ENCODE measurements around the gene SKAP2. TPM values are rescaled to one million over a fixed set of nuclear protein-coding genes. Genes with fewer than 3 reads are reported as not detected.

Gene SKAP2
- total and polyA plus RNA-seq, 2 experiments from 2014 or later: 2.5 to 4.4 TPM

- no peak overlapping the region for H3K4me2 ChIP-seq
- H3K27ac ChIP-seq (ENCODE audit: low read depth): no peak overlapping the region
- no peaks in the 10 kb centered on the region for H4K20me1 ChIP-seq (replicated peaks; ENCODE audit: insufficient read depth)
- no peak overlapping the region for H3K4me3 Mint-ChIP-seq
- H3K4me1 Mint-ChIP-seq: peaks cover 18% of the 10 kb centered on the region
- H2AFZ ChIP-seq: no peak overlapping the region
- no peaks in the 10 kb centered on the region for H3K27me3 ChIP-seq (ENCODE audit: insufficient read depth)
- no peak for TF ChIP-seq JUNB (IDR thresholded peaks at IDR 0.05; ENCODE audit: unreplicated experiment)
- TF ChIP-seq POLR2AphosphoS5 (IDR thresholded peaks at IDR 0.05; ENCODE audit: low read depth): no peak
- no peak for TF ChIP-seq ZNF114 (CRISPR knock-in tag; IDR thresholded peaks at IDR 0.05)
- TF ChIP-seq REST (IDR thresholded peaks at IDR 0.05; ENCODE audit: unreplicated experiment): no peak
- no peaks in the 10 kb centered on the region for H3K27me3 Mint-ChIP-seq (ENCODE audit: insufficient read depth, low read depth, poor library complexity)
- H3K36me3 ChIP-seq (ENCODE audit: insufficient read depth): no peaks in the 10 kb centered on the region
- ATAC-seq (no peak), DNase-seq (ENCODE audit: low spot score) (no peak)
- no peaks in the 10 kb centered on the region for H3K36me3 Mint-ChIP-seq (ENCODE audit: low read depth)
- no peaks in the 10 kb centered on the region for H3K9me3 Mint-ChIP-seq
- H3K79me2 ChIP-seq (replicated peaks; ENCODE audit: insufficient read depth): no peaks in the 10 kb centered on the region
- no peaks in the 10 kb centered on the region for H3K9me2 ChIP-seq (ENCODE audit: insufficient read depth)
- peaks cover 17% of the 10 kb centered on the region; the same call in 1 of the 2 replicates for H3K4me1 ChIP-seq (ENCODE audit: insufficient read depth)
- no peak overlapping the region for H3K27ac Mint-ChIP-seq
- no peak overlapping the region for H3K4me3 ChIP-seq
- H3F3A ChIP-seq (replicated peaks; ENCODE audit: low read depth): no peaks in the 10 kb centered on the region
Observed at GRCh38 chr7:26696161-26696560, 168.2 kb downstream of the SKAP2 start.

- Histone ChIP-seq H2AFZ (no peak overlapping the region), H3F3A (replicated peaks; ENCODE audit: low read depth) (no peaks in the 10 kb centered on the region), H3K27me3 (ENCODE audit: insufficient read depth) (no peaks in the 10 kb centered on the region), H3K4me2 (no peak overlapping the region), H4K20me1 (replicated peaks; ENCODE audit: insufficient read depth) (no peaks in the 10 kb centered on the region), H3K79me2 (replicated peaks; ENCODE audit: insufficient read depth) (no peaks in the 10 kb centered on the region), H3K36me3 (ENCODE audit: insufficient read depth) (no peaks in the 10 kb centered on the region), H3K9me2 (ENCODE audit: insufficient read depth) (no peaks in the 10 kb centered on the region), H3K4me3 (no peak overlapping the region), H3K4me1 (ENCODE audit: insufficient read depth) (peaks cover 17% of the 10 kb centered on the region; the same call in 1 of the 2 replicates), H3K27ac (ENCODE audit: low read depth) (no peak overlapping the region)
- Mint-ChIP-seq H3K36me3 (ENCODE audit: low read depth) (no peaks in the 10 kb centered on the region), H3K27me3 (ENCODE audit: insufficient read depth, low read depth, poor library complexity) (no peaks in the 10 kb centered on the region), H3K4me1 (peaks cover 18% of the 10 kb centered on the region), H3K9me3 (no peaks in the 10 kb centered on the region), H3K4me3 (no peak overlapping the region), H3K27ac (no peak overlapping the region)
- DNase-seq (ENCODE audit: low spot score) (no peak), ATAC-seq (no peak)
- TF ChIP-seq REST (IDR thresholded peaks at IDR 0.05; ENCODE audit: unreplicated experiment): no peak
- no peak for TF ChIP-seq ZNF462 (CRISPR knock-in tag; IDR thresholded peaks at IDR 0.05)
- no peak for TF ChIP-seq JUNB (IDR thresholded peaks at IDR 0.05; ENCODE audit: unreplicated experiment)
- no peak for TF ChIP-seq EZH2phosphoT487 (IDR thresholded peaks at IDR 0.05; ENCODE audit: unreplicated experiment)
- no peak for TF ChIP-seq ZNF331 (CRISPR knock-in tag; IDR thresholded peaks at IDR 0.05; ENCODE audit: low read depth)
- TF ChIP-seq NANOG (IDR thresholded peaks at IDR 0.05; ENCODE audit: borderline replicate concordance): no peak
Observed at GRCh38 chr7:26694713-26695112, 169.7 kb downstream of the SKAP2 start.

Measured in GM23338 (cell line).